G401 (cell line): ENCODE data around the gene IMPG2. TPM values are rescaled to one million over a fixed set of nuclear protein-coding genes. Genes with fewer than 3 reads are reported as not detected.
"Not testable (repeated sequence)": the region's sequence is repeated elsewhere in the genome, so short reads cannot be mapped to it uniquely, and the experiment has no call there.

ENCODE experiments used
- DNase-seq: peaks from one replicate; pipeline ENCODE4 v3.0.0-alpha.2; 2015; ENCODE audit warnings: low spot score
- in situ Hi-C: cut with HindIII; loops from 2 replicates; pipeline ENCODE4 v1.10.0; 2016; ENCODE audit warnings: low sequenced_read_pairs, mixed read lengths
- total RNA-seq: library from RNA; depleted of rRNA; stranded (reverse); fragments of >200 nt; shearing (Covaris generic); gene quantifications from 2 replicates; pipeline ENCODE4 v1.2.3, GENCODE V29; 2014; rRNA removed

The IMPG2 gene
- total RNA-seq, result not detected in 2 replicates

GRCh38 chr3:101320475-101320874 lies at the start of gene IMPG2:
IMPG2 (minus strand) TSS chr3:101320575; CDS start chr3:101320372, 203 bp downstream.
- in situ Hi-C loops, result no loop called here

GRCh38 chr3:101362406-101362805 lies 42.0 kb upstream of the IMPG2 start:
- in situ Hi-C loops, result no loop called here

More at GRCh38 chr3:101320475-101320874, at the start of gene IMPG2:
- no peak for DNase-seq

GRCh38 chr3:101351829-101352228 lies 31.5 kb upstream of the IMPG2 start:
- in situ Hi-C loops, result no loop called here
- no peak for DNase-seq

More at GRCh38 chr3:101362406-101362805, 42.0 kb upstream of the IMPG2 start:
- DNase-seq, result no peak

GRCh38 chr3:101340591-101340990 lies 20.2 kb upstream of the IMPG2 start:
- in situ Hi-C loops, result no loop called here
- no peak for DNase-seq

GRCh38 chr3:101333883-101334282 lies 13.5 kb upstream of the IMPG2 start:
- no peak for DNase-seq

GRCh38 chr3:101329016-101329673 lies 8.8 kb upstream of the IMPG2 start:
- DNase-seq, result no peak
- in situ Hi-C loops, result no loop called here

More at GRCh38 chr3:101333883-101334282, 13.5 kb upstream of the IMPG2 start:
- in situ Hi-C loops, result no loop called here

- no peak for DNase-seq
- in situ Hi-C loops, result no loop called here
Measured at GRCh38 chr3:101325393-101326134, 5.2 kb upstream of the IMPG2 start.

- in situ Hi-C loops, result no loop called here
- no peak for DNase-seq
Measured at GRCh38 chr3:101319531-101319930, 844 bp downstream of the IMPG2 start.

GRCh38 chr3:101312545-101312944 lies 7.8 kb downstream of the IMPG2 start:
- in situ Hi-C loops, result no loop called here
- no peak for DNase-seq

- in situ Hi-C loops, result no loop called here
- no peak for DNase-seq
Measured at GRCh38 chr3:101311676-101312075, 8.7 kb downstream of the IMPG2 start.

GRCh38 chr3:101310978-101311375 lies 9.4 kb downstream of the IMPG2 start:
- in situ Hi-C loops, result no loop called here
- DNase-seq, result no peak

GRCh38 chr3:101308147-101308772 lies 12.1 kb downstream of the IMPG2 start:
- DNase-seq, in situ Hi-C loops: not testable (repeated sequence)

GRCh38 chr3:101303836-101304235 lies 16.5 kb downstream of the IMPG2 start:
- in situ Hi-C loops, result no loop called here
- no peak for DNase-seq

- DNase-seq, result no peak
- in situ Hi-C loops, result no loop called here
Measured at GRCh38 chr3:101303089-101303731, 17.2 kb downstream of the IMPG2 start.

- no peak for DNase-seq
- in situ Hi-C loops, result no loop called here
Measured at GRCh38 chr3:101300073-101300472, 20.3 kb downstream of the IMPG2 start.

- DNase-seq, result no peak
Measured at GRCh38 chr3:101292027-101292426, 28.3 kb downstream of the IMPG2 start.

GRCh38 chr3:101288294-101288693 lies 32.1 kb downstream of the IMPG2 start:
- DNase-seq, result no peak
- in situ Hi-C loops, result no loop called here

More at GRCh38 chr3:101292027-101292426, 28.3 kb downstream of the IMPG2 start:
- in situ Hi-C loops, result no loop called here

GRCh38 chr3:101284757-101285156 lies 35.6 kb downstream of the IMPG2 start:
- in situ Hi-C loops, result no loop called here
- DNase-seq, result no peak

- in situ Hi-C loops, result no loop called here
- DNase-seq, result no peak
Measured at GRCh38 chr3:101281521-101282030, 38.8 kb downstream of the IMPG2 start.
